ENCODE results near the gene CNTNAP5. TPM values are rescaled to one million over a fixed set of nuclear protein-coding genes. Genes with fewer than 3 reads are reported as not detected.

The CNTNAP5 gene
- total RNA-seq, 1 donor from 2014 or later = 5.0 TPM

DNA sequence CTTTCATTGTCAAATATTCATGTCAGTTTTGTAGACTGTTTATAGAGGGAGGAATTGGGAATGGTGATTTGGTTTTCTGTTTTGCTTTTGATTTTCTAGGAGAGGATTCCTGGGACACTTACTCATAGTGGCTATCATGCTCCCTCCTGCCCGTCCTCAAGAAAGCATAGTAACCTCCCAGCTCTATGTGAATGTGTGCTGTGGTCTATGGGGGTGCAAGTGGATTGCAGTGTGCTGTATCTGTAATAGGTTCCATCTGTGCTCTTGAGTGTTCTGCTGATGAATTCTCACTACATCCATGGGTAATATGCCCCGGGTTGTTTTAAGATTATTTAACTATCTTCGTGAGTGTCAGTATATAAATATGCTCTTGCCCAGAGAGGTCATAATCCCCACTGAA is 811.3 kb downstream of the CNTNAP5 start:
- Mint-ChIP-seq H3K4me3 (peak overlapping the region; percentile 46), H3K36me3 (no peaks in the 10 kb centered on the region), H3K4me1 (ENCODE audit: unreplicated experiment) (peaks cover 19% of the 10 kb centered on the region), H3K9me3 (no peaks in the 10 kb centered on the region), H3K27ac (no peak overlapping the region), H3K27me3 (no peaks in the 10 kb centered on the region)
- TF ChIP-seq, protein P1, sequence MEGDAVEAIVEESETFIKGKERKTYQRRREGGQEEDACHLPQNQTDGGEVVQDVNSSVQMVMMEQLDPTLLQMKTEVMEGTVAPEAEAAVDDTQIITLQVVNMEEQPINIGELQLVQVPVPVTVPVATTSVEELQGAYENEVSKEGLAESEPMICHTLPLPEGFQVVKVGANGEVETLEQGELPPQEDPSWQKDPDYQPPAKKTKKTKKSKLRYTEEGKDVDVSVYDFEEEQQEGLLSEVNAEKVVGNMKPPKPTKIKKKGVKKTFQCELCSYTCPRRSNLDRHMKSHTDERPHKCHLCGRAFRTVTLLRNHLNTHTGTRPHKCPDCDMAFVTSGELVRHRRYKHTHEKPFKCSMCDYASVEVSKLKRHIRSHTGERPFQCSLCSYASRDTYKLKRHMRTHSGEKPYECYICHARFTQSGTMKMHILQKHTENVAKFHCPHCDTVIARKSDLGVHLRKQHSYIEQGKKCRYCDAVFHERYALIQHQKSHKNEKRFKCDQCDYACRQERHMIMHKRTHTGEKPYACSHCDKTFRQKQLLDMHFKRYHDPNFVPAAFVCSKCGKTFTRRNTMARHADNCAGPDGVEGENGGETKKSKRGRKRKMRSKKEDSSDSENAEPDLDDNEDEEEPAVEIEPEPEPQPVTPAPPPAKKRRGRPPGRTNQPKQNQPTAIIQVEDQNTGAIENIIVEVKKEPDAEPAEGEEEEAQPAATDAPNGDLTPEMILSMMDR (conservative IDR thresholded peaks at IDR 0.05) = no peak
- no peak for DNase-seq (ENCODE audit: extremely low spot score, unreplicated experiment)

DNA sequence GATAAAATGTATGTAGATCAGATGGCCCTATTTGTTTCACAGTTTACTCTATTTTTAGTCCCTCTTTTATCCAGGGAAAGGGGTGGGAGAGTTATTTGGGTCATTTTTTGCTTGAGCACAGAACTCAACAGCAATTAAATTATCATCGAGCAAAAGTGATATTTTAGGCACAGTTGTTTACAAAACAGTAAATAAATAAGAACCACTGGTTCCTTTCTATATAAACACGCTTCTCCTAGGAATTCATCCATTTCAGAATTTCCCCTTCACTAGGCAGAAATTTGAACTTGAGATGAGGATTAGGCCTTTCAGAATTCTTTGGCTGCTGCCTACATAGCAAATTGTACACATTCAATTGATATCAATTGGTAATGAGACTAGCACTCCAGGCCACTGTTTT is 812.4 kb downstream of the CNTNAP5 start:
- no peaks in the 10 kb centered on the region for H3K9me3 Mint-ChIP-seq
- no peaks in the 10 kb centered on the region for H3K27me3 Mint-ChIP-seq
- DNase-seq (ENCODE audit: extremely low spot score, unreplicated experiment) = no peak
- no peaks in the 10 kb centered on the region for H3K36me3 Mint-ChIP-seq
- H3K27ac Mint-ChIP-seq = peak overlapping the region; percentile 37
- TF ChIP-seq, protein P1 (conservative IDR thresholded peaks at IDR 0.05) = no peak
- H3K4me1 Mint-ChIP-seq (ENCODE audit: unreplicated experiment) = peaks cover 19% of the 10 kb centered on the region
- H3K4me3 Mint-ChIP-seq = peak overlapping the region; percentile 4

DNA sequence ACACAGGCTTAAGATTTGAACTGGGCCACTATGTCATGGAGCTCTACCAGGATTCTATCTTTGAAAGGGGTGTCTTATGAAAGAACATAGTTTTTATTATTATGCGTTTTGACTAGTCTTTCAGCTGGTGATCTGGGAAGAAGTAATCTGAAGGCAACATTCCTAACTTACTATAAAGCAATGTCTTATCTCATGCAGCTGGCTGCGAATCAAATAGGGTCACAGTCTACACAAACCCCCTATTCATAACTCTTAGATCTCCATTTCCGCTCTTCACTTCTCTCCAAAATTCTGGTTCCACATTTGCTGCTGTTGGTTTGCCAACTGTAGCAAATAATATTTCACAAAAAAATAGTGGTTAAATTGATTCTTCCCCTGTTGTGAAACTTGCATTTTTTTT is 813.3 kb downstream of the CNTNAP5 start:
- Mint-ChIP-seq H3K4me1 (ENCODE audit: unreplicated experiment) (peaks cover 19% of the 10 kb centered on the region), H3K4me3 (no peak overlapping the region), H3K27me3 (no peaks in the 10 kb centered on the region), H3K9me3 (no peaks in the 10 kb centered on the region), H3K27ac (no peak overlapping the region), H3K36me3 (no peaks in the 10 kb centered on the region)
- no peak for DNase-seq (ENCODE audit: extremely low spot score, unreplicated experiment)
- TF ChIP-seq, protein P1 (conservative IDR thresholded peaks at IDR 0.05) = no peak

DNA sequence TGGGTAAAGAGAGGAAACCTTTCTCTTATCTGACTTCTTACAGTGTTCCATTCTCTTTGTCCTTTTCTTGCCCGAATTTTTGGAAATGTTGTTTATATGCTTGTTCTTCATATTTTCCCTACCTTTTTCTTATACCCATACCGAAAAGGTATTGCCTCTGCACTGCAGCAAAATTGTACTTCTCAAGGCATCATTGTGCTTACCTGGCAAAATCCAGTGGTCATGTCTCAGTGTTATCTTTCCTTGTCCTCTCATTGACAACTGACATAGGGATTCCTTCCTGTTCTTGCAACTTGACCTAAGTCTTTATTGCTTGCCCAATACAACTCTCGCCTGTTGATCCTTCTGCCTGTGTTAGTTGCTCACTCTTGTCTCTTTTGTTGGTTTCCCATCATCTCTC is 842.2 kb downstream of the CNTNAP5 start:
- no peaks in the 10 kb centered on the region for H3K36me3 Mint-ChIP-seq
- no peaks in the 10 kb centered on the region for H3K27me3 Mint-ChIP-seq

DNA sequence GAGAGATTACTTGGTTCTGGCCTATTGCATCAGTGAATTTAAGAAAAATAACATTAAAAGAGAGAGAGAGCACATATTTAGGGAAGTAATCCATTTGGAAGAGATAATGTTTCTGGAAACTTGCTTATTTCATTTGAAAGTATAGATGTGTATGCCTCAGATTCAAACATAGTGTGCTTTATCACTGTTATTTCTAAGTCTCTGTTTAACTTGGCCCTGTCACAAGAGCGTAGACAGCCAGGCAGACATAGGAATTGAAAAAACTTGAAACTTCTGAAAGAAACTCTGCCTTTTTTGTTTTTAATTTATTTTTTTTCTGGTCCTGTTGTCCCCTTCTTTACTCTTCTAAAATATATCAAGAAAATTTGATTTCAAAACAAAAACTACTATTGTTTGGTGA is 849.1 kb downstream of the CNTNAP5 start:
- Mint-ChIP-seq H3K27ac (no peak overlapping the region), H3K4me1 (ENCODE audit: unreplicated experiment) (no peaks in the 10 kb centered on the region), H3K4me3 (no peak overlapping the region), H3K9me3 (no peaks in the 10 kb centered on the region), H3K36me3 (no peaks in the 10 kb centered on the region), H3K27me3 (no peaks in the 10 kb centered on the region)
- TF ChIP-seq, protein P1 (conservative IDR thresholded peaks at IDR 0.05) = no peak
- no peak for DNase-seq (ENCODE audit: extremely low spot score, unreplicated experiment)

More for the DNA sequence above, 842.2 kb downstream of the CNTNAP5 start:
- TF ChIP-seq, protein P1 (conservative IDR thresholded peaks at IDR 0.05) = no peak
- Mint-ChIP-seq H3K4me3 (no peak overlapping the region), H3K27ac (no peak overlapping the region), H3K9me3 (no peaks in the 10 kb centered on the region), H3K4me1 (ENCODE audit: unreplicated experiment) (no peaks in the 10 kb centered on the region)
- DNase-seq (ENCODE audit: extremely low spot score, unreplicated experiment) = no peak

DNA sequence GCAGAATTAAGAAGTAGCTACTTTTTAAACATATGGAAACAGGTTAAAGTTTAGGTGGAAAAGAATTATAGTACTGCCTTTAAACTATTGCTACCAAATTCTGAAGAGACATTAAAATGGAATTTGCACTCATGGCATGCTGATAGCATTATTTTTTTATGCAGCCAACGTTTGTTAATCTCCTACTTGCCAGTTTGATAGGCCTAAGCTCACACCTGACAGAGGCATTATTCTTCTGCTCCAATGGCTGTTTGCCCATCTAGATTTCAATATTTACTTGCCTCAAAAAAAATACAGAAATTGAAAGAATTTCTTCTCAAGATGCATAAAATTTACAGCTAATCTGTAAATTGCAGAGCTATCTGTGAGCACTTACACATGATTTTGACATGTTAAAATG is 849.6 kb downstream of the CNTNAP5 start:
- Mint-ChIP-seq H3K27ac (no peak overlapping the region), H3K36me3 (no peaks in the 10 kb centered on the region), H3K9me3 (no peaks in the 10 kb centered on the region), H3K4me3 (no peak overlapping the region), H3K27me3 (no peaks in the 10 kb centered on the region), H3K4me1 (ENCODE audit: unreplicated experiment) (no peaks in the 10 kb centered on the region)
- TF ChIP-seq, protein P1 (conservative IDR thresholded peaks at IDR 0.05) = no peak
- DNase-seq (ENCODE audit: extremely low spot score, unreplicated experiment) = no peak

Measured in type B pancreatic cell (in vitro differentiated cells).